ENCODE measurements around the gene PNPLA7. TPM values are rescaled to one million over a fixed set of nuclear protein-coding genes. Genes with fewer than 3 reads are reported as not detected.

PNPLA7 gene
- total and polyA plus RNA-seq, 2 of the 13 experiments (the other 11 are each of a cell fraction or from before 2014, with no cell fraction given) = 0.42 to 1.5 TPM

DNA sequence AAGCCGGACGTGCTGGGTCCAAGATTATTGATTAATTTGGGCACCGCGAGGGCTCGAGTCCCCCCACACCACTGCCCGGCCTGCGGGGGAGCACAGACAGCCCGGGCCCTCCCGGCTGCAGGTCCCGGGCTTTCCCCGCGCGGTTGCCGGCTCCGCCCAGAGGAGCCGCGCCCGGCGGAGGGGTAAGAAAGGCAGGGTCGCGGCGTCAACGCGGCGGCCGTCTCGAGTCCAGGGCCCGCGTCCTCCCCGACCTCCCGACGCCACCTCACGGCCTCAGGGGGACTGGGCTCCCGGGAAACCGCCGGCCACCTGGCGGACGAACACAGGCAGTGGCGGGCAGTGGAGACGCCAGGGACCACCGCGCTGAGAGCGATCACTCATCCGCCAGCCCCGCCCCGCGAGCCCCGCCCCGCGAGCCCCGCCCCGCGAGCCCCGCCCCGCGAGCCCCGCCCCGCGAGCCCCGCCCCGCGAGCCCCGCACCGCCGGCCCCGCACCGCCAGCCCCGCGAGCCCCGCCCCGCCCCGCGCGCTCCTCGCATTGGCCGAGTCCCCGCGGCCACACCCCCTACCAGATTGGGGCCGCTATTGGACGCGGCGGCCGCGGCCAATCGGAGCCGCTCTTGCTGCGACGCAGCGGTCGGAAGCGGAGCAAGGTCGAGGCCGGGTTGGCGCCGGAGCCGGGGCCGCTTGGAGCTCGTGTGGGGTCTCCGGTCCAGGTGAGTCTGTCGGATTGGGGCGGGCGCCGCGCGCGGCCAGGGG is 1.2 kb upstream of the PNPLA7 start, which contains the start of gene MRPL41 (continued):
- TF ChIP-seq ZNF678 (CRISPR knock-in tag; IDR thresholded peaks at IDR 0.05) (no peak), TCF7L2 (IDR thresholded peaks at IDR 0.05; ENCODE audit: low read depth, low read length) (no peak), AHR (CRISPR knock-in tag; IDR thresholded peaks at IDR 0.05) (no peak), REXO4 (CRISPR knock-in tag; IDR thresholded peaks at IDR 0.05; ENCODE audit: borderline replicate concordance) (no peak), ZNF234 (CRISPR knock-in tag; conservative IDR thresholded peaks at IDR 0.05) (0 out of 2 replicates have a peak, but pooled peaks have one; percentile 75), POLR2G (IDR thresholded peaks at IDR 0.05; ENCODE audit: low read depth, low read length) (peak; percentile 78), NFATC3 (CRISPR knock-in tag; IDR thresholded peaks at IDR 0.05) (no peak), KMT2B (CRISPR knock-in tag; IDR thresholded peaks at IDR 0.05) (no peak; the same call in 1 of the 2 replicates), ZFYVE20 (CRISPR knock-in tag; IDR thresholded peaks at IDR 0.05; ENCODE audit: borderline replicate concordance, low read depth) (no peak), RFX3 (CRISPR knock-in tag; IDR thresholded peaks at IDR 0.05) (no peak), FOXC1 (CRISPR knock-in tag; IDR thresholded peaks at IDR 0.05; ENCODE audit: borderline replicate concordance) (no peak), DPF2 (CRISPR knock-in tag; IDR thresholded peaks at IDR 0.05; ENCODE audit: borderline replicate concordance, low read depth) (no peak), ZNF484 (CRISPR knock-in tag; IDR thresholded peaks at IDR 0.05; ENCODE audit: borderline replicate concordance, low read depth) (no peak)
- TF ChIP-seq, protein P1, sequence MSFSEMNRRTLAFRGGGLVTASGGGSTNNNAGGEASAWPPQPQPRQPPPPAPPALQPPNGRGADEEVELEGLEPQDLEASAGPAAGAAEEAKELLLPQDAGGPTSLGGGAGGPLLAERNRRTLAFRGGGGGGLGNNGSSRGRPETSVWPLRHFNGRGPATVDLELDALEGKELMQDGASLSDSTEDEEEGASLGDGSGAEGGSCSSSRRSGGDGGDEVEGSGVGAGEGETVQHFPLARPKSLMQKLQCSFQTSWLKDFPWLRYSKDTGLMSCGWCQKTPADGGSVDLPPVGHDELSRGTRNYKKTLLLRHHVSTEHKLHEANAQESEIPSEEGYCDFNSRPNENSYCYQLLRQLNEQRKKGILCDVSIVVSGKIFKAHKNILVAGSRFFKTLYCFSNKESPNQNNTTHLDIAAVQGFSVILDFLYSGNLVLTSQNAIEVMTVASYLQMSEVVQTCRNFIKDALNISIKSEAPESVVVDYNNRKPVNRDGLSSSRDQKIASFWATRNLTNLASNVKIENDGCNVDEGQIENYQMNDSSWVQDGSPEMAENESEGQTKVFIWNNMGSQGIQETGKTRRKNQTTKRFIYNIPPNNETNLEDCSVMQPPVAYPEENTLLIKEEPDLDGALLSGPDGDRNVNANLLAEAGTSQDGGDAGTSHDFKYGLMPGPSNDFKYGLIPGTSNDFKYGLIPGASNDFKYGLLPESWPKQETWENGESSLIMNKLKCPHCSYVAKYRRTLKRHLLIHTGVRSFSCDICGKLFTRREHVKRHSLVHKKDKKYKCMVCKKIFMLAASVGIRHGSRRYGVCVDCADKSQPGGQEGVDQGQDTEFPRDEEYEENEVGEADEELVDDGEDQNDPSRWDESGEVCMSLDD (CRISPR knock-in tag; IDR thresholded peaks at IDR 0.05; ENCODE audit: borderline replicate concordance) = peak; percentile 45; the same call in 1 of the 2 replicates
- TF ChIP-seq, protein P2, sequence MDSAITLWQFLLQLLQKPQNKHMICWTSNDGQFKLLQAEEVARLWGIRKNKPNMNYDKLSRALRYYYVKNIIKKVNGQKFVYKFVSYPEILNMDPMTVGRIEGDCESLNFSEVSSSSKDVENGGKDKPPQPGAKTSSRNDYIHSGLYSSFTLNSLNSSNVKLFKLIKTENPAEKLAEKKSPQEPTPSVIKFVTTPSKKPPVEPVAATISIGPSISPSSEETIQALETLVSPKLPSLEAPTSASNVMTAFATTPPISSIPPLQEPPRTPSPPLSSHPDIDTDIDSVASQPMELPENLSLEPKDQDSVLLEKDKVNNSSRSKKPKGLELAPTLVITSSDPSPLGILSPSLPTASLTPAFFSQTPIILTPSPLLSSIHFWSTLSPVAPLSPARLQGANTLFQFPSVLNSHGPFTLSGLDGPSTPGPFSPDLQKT (CRISPR knock-in tag; IDR thresholded peaks at IDR 0.05; ENCODE audit: borderline replicate concordance) = no peak
- TF ChIP-seq, protein P3, sequence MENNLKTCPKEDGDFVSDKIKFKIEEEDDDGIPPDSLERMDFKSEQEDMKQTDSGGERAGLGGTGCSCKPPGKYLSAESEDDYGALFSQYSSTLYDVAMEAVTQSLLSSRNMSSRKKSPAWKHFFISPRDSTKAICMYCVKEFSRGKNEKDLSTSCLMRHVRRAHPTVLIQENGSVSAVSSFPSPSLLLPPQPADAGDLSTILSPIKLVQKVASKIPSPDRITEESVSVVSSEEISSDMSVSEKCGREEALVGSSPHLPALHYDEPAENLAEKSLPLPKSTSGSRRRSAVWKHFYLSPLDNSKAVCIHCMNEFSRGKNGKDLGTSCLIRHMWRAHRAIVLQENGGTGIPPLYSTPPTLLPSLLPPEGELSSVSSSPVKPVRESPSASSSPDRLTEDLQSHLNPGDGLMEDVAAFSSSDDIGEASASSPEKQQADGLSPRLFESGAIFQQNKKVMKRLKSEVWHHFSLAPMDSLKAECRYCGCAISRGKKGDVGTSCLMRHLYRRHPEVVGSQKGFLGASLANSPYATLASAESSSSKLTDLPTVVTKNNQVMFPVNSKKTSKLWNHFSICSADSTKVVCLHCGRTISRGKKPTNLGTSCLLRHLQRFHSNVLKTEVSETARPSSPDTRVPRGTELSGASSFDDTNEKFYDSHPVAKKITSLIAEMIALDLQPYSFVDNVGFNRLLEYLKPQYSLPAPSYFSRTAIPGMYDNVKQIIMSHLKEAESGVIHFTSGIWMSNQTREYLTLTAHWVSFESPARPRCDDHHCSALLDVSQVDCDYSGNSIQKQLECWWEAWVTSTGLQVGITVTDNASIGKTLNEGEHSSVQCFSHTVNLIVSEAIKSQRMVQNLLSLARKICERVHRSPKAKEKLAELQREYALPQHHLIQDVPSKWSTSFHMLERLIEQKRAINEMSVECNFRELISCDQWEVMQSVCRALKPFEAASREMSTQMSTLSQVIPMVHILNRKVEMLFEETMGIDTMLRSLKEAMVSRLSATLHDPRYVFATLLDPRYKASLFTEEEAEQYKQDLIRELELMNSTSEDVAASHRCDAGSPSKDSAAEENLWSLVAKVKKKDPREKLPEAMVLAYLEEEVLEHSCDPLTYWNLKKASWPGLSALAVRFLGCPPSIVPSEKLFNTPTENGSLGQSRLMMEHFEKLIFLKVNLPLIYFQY (CRISPR knock-in tag; IDR thresholded peaks at IDR 0.05; ENCODE audit: borderline replicate concordance) = no peak; the same call in 1 of the 2 replicates
- TF ChIP-seq, protein P4, sequence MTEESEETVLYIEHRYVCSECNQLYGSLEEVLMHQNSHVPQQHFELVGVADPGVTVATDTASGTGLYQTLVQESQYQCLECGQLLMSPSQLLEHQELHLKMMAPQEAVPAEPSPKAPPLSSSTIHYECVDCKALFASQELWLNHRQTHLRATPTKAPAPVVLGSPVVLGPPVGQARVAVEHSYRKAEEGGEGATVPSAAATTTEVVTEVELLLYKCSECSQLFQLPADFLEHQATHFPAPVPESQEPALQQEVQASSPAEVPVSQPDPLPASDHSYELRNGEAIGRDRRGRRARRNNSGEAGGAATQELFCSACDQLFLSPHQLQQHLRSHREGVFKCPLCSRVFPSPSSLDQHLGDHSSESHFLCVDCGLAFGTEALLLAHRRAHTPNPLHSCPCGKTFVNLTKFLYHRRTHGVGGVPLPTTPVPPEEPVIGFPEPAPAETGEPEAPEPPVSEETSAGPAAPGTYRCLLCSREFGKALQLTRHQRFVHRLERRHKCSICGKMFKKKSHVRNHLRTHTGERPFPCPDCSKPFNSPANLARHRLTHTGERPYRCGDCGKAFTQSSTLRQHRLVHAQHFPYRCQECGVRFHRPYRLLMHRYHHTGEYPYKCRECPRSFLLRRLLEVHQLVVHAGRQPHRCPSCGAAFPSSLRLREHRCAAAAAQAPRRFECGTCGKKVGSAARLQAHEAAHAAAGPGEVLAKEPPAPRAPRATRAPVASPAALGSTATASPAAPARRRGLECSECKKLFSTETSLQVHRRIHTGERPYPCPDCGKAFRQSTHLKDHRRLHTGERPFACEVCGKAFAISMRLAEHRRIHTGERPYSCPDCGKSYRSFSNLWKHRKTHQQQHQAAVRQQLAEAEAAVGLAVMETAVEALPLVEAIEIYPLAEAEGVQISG (CRISPR knock-in tag; IDR thresholded peaks at IDR 0.05) = peak; percentile 48

Data from HepG2 (cell line).